PFSK-1 (cell line): ENCODE results near the gene CD2BP2.

ENCODE experiments used
- FOXP2 ChIP-seq: optimal IDR thresholded peaks from 2 replicates; pipeline ENCODE3; 2011; ENCODE audit warnings: borderline replicate concordance, control low read depth, inconsistent platforms; ENCODE audit not compliant: insufficient read depth; ENCODE audit errors: extremely low read length, extremely low read depth
- REST ChIP-seq, 2 experiments: IDR thresholded peaks; 2 replicates each; pipeline versions ENCODE4 v1.6.1 to v1.8.0; 2011 to 2012; ENCODE audit warnings: low read depth in 2 of 2, low read length in 2 of 2, control low read depth in 1 of 2, inconsistent platforms in 1 of 2, mild to moderate bottlenecking in 1 of 2, moderate library complexity in 1 of 2; ENCODE audit not compliant: insufficient read depth in 1 of 2
- SIN3A ChIP-seq: IDR thresholded peaks from 2 replicates; pipeline ENCODE4 v1.6.1; 2012; ENCODE audit warnings: mild to moderate bottlenecking, low read length, moderate library complexity, borderline replicate concordance; ENCODE audit not compliant: insufficient read depth
- TAF1 ChIP-seq: IDR thresholded peaks from 2 replicates; pipeline ENCODE4 v1.6.1; 2012; ENCODE audit warnings: low read length, control low read depth, borderline replicate concordance; ENCODE audit not compliant: insufficient read depth

GRCh38 chr16:30351001-30351441, 4.1 kb downstream of the CD2BP2 start:
- no peak for TF ChIP-seq TAF1
- TF ChIP-seq SIN3A: no peak
- no peak for TF ChIP-seq REST (IDR thresholded peaks at IDR 0.05; ENCODE audit: insufficient read depth in 1 of 2, low read depth in 2 of 2, low read length in 2 of 2)
- no peak for TF ChIP-seq FOXP2
